NCI-H1092 treated with DMSO at 0.1 percent for 48 hours (cell line): ENCODE measurements around the gene PRODH2.

ENCODE experiments used
- DNase-seq: peaks from one replicate; lab custom pipeline; 2025; lab: John Stamatoyannopoulos, UW

Gene PRODH2, protein sequence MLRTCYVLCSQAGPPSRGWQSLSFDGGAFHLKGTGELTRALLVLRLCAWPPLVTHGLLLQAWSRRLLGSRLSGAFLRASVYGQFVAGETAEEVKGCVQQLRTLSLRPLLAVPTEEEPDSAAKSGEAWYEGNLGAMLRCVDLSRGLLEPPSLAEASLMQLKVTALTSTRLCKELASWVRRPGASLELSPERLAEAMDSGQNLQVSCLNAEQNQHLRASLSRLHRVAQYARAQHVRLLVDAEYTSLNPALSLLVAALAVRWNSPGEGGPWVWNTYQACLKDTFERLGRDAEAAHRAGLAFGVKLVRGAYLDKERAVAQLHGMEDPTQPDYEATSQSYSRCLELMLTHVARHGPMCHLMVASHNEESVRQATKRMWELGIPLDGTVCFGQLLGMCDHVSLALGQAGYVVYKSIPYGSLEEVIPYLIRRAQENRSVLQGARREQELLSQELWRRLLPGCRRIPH

DNA sequence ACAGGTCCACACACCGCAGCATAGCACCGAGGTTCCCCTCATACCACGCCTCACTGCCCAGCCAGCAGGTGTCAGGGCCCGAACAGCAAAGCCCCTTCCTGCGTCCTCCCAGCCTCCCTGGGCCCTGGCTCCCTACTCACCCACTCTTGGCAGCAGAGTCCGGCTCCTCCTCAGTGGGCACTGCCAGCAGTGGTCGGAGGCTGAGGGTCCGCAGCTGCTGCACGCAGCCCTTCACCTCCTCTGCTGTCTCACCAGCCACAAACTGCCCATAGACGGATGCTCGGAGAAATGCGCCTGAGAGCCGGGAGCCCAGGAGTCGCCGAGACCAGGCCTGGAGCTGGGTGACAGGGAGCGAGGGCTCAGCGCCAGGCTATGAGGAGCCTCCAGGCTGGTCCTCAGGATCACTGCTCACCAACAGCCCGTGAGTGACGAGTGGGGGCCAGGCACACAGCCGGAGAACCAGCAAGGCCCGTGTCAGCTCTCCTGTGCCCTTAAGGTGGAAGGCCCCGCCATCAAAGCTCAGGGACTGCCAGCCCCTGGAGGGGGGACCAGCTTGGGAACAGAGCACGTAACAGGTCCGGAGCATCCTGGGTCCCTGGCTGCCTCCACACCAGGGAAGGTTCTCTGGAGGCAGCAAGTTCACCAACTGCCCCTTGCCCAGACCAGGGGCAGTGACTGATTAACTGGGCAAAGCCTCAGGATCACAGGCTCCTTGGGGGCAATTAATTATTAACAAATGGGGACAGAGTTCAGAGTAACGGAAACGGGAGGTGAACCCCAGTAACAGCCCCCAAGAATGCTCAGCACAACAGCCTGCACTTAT is at the start of gene PRODH2:
TSS of gene PRODH2 (minus strand) at position 626 of the 823 bp plus-strand sequence. CDS start at position 586, 40 bp downstream.
- no peak for DNase-seq

- DNase-seq, result no peak
These were observed 49.1 kb upstream of the PRODH2 start for GRCh38 chr19:35861640-35862160.

DNA sequence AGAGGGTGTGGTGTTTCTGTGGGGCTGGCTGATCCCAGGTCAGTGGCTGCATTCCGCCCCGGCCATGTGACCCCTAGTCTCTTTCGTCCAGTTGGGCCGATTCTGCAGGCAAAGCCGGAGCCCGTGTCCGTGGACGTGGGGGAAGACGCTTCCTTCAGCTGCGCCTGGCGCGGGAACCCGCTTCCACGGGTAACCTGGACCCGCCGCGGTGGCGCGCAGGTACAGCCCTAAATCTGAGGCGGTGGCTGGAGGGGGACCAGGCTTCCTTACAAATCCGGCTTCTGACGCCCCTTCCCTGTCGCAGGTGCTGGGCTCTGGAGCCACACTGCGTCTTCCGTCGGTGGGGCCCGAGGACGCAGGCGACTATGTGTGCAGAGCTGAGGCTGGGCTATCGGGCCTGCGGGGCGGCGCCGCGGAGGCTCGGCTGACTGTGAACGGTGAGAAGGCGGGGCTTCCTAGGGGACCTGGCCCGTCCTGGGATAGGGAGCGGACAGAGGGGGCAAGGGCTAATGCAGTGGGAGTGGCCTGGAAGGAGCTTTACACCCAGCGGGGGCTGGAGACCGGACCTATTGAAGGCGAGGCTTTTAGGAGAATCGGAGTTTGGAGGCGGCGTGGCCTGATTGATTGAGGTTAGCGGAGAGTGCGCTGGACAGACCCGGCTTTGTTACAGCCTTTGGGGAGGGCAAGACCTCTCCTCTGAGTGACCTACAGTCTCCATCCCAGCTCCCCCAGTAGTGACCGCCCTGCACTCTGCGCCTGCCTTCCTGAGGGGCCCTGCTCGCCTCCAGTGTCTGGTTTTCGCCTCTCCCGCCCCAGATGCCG is 48.4 kb upstream of the PRODH2 start:
- DNase-seq, result no peak

- no peak for DNase-seq
These were observed 47.8 kb upstream of the PRODH2 start for GRCh38 chr19:35860436-35860817.

- no peak for DNase-seq
These were observed 46.8 kb upstream of the PRODH2 start for GRCh38 chr19:35859414-35859813.

DNA sequence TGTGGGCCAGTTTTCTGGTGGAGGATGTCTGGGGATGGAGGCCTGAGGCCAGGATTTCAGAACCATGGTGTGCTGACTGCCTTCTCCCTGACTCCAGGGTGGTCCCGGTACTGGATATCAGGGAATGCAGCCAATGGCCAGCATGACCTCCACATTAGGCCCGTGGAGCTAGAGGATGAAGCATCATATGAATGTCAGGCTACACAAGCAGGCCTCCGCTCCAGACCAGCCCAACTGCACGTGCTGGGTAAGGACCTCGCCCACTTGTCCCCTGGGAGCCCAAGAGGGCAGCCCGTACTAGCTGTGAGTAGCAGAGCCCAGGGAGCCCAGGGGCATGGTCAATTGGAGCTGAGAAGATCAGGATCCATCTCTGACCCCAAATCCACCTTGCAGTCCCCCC is 45.7 kb upstream of the PRODH2 start:
- DNase-seq, result no peak

- no peak for DNase-seq
These were observed 44.0 kb upstream of the PRODH2 start, which contains the start of gene KIRREL2 for GRCh38 chr19:35856546-35857149. Gene KIRREL2 (plus strand): TSS chr19:35856911. CDS start chr19:35857120, 209 bp downstream.

DNA sequence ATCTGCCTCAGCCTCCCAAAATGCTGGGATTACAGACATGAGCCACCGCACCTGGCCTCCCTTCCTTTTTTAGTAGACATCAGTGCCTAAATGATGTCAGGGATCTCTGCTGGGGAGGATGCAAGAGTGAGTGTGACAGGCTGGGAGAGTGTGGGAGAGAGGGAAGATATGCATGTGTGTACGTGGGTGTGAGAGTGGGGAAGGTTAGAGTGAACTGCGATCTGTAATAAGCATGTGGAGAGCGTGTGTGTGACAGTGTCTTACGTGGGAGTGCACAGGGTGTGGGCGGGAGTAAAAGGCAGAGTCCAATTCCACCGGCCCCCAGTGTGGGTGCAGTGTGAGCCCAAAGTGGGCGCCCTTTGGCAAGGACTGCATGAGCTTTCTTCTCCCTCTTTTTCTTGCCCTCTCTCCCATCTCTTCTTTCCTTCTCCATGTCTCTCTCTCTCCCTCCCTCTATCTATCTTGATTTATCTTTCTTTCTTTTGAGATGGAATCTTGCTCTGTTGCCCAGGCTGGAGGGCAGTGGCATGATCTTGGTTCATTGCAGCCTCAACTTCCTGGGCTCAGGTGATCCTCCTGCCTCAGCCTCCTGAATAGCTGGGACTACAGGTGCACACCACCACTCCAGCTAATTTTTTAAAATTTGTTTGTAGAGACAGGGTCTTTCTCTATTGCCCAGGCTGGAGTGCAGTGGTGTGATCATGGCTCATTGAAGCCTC is 40.6 kb upstream of the PRODH2 start:
- DNase-seq, result no peak

DNA sequence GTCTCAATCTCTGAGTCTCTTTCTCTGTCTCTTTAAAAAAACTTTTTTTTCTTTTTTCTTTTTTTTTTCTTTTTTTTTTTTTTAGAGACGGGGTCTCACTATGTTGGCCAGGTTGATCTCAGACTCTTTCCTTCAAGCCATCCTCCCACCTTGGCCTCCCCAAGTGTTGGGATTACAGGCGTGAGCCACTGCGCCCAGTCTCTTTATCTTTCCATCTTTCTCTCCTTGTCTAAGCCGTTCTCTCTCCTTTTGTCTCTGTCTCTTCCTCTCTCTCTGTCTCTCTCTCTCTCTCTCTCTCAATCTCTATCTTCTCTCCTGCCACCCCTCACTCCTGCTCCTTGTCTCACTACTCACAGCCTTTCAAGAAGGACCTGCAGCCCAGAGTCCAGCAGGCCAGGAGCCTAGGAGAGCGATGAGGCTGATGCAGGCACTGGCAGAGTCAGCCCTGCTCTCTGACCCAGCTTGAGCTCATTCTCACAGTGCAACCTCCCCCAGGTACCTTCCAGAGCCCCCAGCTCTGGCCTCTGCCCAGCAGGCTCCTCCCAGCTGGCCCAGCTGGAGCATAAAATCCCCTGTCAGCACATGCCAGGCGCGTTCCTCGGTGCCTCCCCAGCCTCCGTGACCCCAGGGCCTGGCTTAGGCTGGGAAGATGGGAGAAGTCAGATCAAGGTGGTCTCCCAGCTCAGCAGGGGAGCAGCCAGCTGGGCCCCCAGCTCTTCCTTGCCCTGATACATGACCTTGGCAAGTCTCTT is 39.6 kb upstream of the PRODH2 start, which contains the start of gene NPHS1:
TSS of gene NPHS1 (minus strand) at position 476 of the 752 bp plus-strand sequence. CDS start 667 bp downstream, outside the sequence.
- DNase-seq, result no peak

- no peak for DNase-seq
These were observed 38.8 kb upstream of the PRODH2 start for GRCh38 chr19:35851213-35852028.

DNA sequence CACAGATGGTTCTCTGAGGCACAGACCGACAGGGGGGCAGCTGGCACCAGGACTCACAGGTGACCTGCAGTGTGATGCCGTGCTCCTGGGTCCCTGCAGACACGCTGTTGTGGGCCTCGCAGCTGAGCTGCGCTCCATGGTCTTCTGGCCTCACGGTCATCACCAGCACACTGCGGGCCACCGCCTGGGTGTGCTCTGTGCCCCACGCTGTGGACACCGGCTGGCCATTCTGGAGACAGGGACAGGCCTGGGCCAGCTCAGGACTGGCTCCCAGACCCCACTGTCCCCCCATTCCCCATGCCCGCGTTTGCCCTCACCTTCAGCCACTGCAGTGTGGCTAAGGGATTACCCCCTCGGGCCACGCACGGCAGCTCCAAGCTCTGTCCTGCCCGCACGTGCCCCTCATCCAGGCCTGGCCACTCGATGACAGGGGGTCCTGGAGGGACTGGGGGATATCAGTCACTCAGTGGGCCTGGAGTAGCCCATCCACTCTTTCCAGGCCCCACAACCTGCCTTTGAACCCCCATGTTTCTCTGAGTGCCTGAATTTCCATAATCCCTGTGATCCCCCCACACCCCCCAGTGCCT is 36.4 kb upstream of the PRODH2 start:
- DNase-seq, result no peak

GRCh38 chr19:35848486-35848885 is 35.8 kb upstream of the PRODH2 start:
- no peak for DNase-seq

- no peak for DNase-seq
These were observed 35.3 kb upstream of the PRODH2 start for GRCh38 chr19:35847911-35848310.

- peak; percentile 12 for DNase-seq
These were observed 33.5 kb upstream of the PRODH2 start for GRCh38 chr19:35846038-35846668.

- no peak for DNase-seq
These were observed 32.8 kb upstream of the PRODH2 start for GRCh38 chr19:35845215-35846037.

DNA sequence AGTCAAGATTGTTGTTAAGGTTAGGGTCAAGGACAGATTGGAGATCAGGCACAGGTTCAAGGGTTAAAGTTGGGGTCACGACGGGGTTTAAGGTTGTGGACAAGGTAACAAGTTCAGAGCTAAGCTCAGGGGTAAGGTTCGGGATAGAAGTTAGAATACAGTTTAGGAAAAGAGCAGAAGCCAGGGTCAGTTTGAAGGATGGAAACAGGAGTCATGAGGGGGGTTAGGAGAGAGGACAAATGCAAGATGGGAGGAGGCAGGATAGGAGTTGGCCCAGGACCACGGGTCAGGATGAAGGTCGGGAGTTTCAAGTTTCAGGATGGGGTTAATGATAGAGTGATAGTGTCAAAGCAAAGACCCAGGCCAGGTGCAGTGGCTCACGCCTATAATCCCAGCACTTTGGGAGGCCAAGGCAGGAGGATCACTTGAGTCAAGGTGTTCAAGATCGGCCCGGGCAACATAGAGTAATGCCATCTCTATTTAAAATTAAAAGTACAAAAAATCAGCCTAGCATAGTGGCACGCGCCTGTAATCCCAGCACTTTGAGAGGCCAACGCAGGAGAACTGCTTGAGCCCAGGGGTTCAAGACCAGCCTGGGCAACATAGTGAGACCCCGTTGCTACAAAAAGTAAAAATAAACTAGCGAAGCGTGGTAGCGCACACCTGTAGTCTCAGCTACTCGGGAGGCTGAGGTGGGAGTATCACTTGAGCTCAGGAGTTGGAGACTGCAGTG is 32.0 kb upstream of the PRODH2 start:
- DNase-seq, result no peak
